ENCODE measurements around the gene SLC39A2. TPM values are rescaled to one million over a fixed set of nuclear protein-coding genes. Genes with fewer than 3 reads are reported as not detected.

The SLC39A2 gene
- total and polyA plus RNA-seq, 3 experiments from 2014 or later: 0.16 TPM; not detected in 2

DNA sequence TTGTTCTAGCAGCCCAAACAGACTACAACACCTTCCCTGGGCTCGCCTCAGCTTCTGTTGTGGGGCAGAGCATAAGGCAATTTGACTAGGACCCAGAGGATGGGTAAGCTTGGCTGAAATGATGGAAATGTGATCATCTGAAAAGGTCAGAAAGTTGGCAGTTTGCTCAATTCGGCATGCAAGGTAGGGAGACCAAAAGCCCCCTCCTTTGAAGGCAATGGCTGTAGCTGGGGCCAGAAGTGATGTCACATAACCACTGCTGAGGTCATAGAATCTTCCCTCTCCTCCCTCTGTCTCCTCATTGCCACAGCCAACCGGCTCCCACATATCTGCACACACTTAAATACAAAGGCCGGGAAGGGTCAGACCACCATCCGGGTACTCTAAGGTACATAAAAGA is 30.8 kb downstream of the SLC39A2 start, which contains the start of gene TPPP2:
TSS of gene TPPP2 (plus strand) at position 301 of the 400 bp plus-strand sequence. CDS start 365 bp downstream, outside the sequence.
- Histone ChIP-seq H3K36me3 (ENCODE audit: insufficient read depth, low read length) (no peaks in the 10 kb centered on the region), H3K27me3 (ENCODE audit: insufficient read depth, low read length, poor library complexity, severe bottlenecking) (no peaks in the 10 kb centered on the region), H3K4me1 (ENCODE audit: insufficient read depth, low read length) (no peaks in the 10 kb centered on the region), H3K9me3 (ENCODE audit: low read length) (no peaks in the 10 kb centered on the region), H3K27ac (ENCODE audit: low read depth, low read length) (no peak within 1 kb of the TSS), H3K4me3 (ENCODE audit: low read length) (no peak within 1 kb of the TSS)
- no peak for DNase-seq
- H3K4me3 Mint-ChIP-seq: no peak within 1 kb of the TSS
- no peaks in the 10 kb centered on the region for H3K9me3 Mint-ChIP-seq
- ChIA-PET CTCF (interaction anchor here (1.3 to 1.4 kb wide), 2 partner anchors 10 to 15 kb away, joined by 3 to 6 read pairs; no protein-coding TSS in a partner anchor), POLR2A (no interaction called here)
- peak within 1 kb of the TSS in 2 of 8 donors; percentile 25 to 77 for H3K27ac Mint-ChIP-seq
- peaks cover 0 to 3% of the 10 kb centered on the region in 2 donors for H3K27me3 Mint-ChIP-seq
- H3K4me1 Mint-ChIP-seq: peaks cover 0 to 3% (median 1%) of the 10 kb centered on the region in 3 donors
- peaks cover 0 to 2% (median 0%) of the 10 kb centered on the region in 3 donors for H3K36me3 Mint-ChIP-seq

DNA sequence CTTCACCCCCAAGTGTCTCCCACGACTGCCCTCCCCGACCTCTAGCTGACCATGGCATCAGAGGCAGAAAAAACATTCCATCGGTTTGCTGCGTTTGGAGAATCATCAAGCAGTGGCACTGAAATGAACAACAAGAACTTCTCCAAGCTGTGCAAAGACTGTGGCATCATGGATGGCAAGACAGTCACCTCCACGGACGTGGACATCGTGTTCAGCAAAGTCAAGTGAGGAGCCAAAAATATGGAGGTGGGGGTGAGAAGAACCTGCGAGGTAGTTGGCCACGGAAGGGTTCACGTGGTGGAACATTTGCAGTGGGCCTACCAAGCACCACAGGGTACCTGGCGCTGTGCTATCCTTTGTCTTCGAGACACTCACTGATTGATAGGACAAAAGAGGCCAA is 31.4 kb downstream of the SLC39A2 start:
- no peaks in the 10 kb centered on the region for H3K4me1 Mint-ChIP-seq
- CTCF ChIA-PET: interaction anchor here (3.9 kb wide), 1 partner anchor 74 kb away, joined by 12 read pairs; no protein-coding TSS in a partner anchor
- POLR2A ChIA-PET: no interaction called here
- no peak overlapping the region for H3K4me3 Mint-ChIP-seq
- Histone ChIP-seq H3K27ac (ENCODE audit: low read depth, low read length) (no peak overlapping the region), H3K4me1 (ENCODE audit: insufficient read depth, low read length) (no peaks in the 10 kb centered on the region), H3K36me3 (ENCODE audit: insufficient read depth, low read length) (no peaks in the 10 kb centered on the region), H3K9me3 (ENCODE audit: low read length) (no peaks in the 10 kb centered on the region), H3K4me3 (ENCODE audit: low read length) (no peak overlapping the region), H3K27me3 (ENCODE audit: insufficient read depth, low read length, poor library complexity, severe bottlenecking) (no peaks in the 10 kb centered on the region)
- DNase-seq: no peak
- no peaks in the 10 kb centered on the region for H3K9me3 Mint-ChIP-seq
- no peaks in the 10 kb centered on the region for H3K36me3 Mint-ChIP-seq
- no peak overlapping the region for H3K27ac Mint-ChIP-seq
- H3K27me3 Mint-ChIP-seq: peaks cover 0 to 3% of the 10 kb centered on the region in 2 donors

DNA sequence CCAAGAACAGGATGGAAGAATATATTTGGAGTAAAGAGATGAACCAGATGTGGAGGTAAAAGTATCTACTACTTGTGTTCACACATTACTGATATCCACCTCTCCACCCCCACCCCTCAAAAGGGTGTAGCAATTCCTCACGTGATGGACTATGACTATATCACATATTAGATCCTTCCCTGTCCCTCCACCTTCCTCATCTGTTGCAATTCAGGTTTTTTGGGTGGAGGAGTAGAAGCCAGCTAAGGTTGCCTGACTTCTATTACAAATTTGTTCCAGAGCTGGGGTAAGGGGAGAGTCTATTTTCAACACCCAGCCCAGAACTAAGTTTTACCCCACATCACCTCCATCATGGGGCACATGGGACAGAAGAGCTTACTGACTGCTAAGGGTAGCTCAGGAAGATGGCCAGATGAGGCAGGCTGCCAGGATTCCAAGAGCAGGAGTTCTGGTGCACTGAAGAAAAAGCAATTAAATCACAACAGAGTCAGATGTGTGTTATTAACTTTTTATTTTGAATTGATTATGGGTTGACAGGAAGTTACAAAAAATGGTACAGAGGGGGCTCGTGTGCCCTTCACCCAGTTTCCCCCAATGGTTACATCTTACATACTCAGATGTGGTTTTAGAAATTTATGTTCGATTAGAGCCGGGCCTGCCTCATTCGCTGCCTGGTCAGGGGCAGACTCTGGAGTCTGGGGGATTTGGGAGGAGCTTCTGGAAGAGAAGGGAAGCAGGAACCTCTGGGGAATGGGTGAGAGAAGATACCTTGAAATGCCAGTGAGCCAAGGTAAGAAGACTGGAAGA is 33.4 kb downstream of the SLC39A2 start:
- H3K4me1 Mint-ChIP-seq: no peaks in the 10 kb centered on the region
- peaks cover 0 to 2% of the 10 kb centered on the region in 2 donors for H3K27me3 Mint-ChIP-seq
- H3K9me3 Mint-ChIP-seq: no peaks in the 10 kb centered on the region
- H3K27ac ChIP-seq (ENCODE audit: low read depth, low read length): no peak overlapping the region
- H3K36me3 Mint-ChIP-seq: no peaks in the 10 kb centered on the region
- CTCF ChIA-PET: interaction anchor here (0.9 to 6.4 kb wide), 5 partner anchors 17 to 72 kb away, joined by 3 to 54 read pairs (median 6); no protein-coding TSS in a partner anchor
- H3K27me3 ChIP-seq (ENCODE audit: insufficient read depth, low read length, poor library complexity, severe bottlenecking): no peaks in the 10 kb centered on the region
- H3K4me1 ChIP-seq (ENCODE audit: insufficient read depth, low read length): no peaks in the 10 kb centered on the region
- POLR2A ChIA-PET: no interaction called here
- no peak for DNase-seq
- no peak overlapping the region for H3K4me3 ChIP-seq (ENCODE audit: low read length)
- no peak overlapping the region for H3K4me3 Mint-ChIP-seq
- no peak overlapping the region for H3K27ac Mint-ChIP-seq
- H3K9me3 ChIP-seq (ENCODE audit: low read length): no peaks in the 10 kb centered on the region
- no peaks in the 10 kb centered on the region for H3K36me3 ChIP-seq (ENCODE audit: insufficient read depth, low read length)

DNA sequence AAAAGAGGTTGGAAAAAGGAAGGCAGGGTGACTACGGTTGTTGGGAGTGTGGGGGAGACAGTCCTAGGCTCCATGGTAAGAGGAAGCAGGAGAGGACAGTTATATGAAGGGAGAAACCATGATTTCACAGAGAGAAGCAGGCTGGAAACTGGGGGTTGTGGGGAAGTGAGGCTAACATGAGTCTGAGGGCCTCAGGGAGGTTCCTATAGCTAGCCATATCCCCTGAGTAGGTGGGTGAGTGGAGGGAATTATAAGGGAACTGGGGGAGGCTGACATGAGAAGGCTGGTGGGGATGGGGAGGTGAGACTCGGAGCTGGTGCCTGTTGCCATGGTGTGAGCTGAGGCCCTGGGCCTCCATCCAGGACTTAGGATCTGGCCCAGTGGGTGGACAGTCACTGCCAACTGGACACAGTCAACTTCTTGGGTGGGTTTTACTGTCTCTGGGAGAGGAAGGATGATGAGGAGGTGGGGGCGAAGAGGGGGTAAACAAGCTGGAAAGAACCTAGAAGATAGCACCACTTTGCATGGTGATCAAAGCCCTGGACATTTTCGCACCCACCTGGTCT is 34.1 kb downstream of the SLC39A2 start:
- H3K27ac Mint-ChIP-seq: no peak overlapping the region
- Histone ChIP-seq H3K4me3 (ENCODE audit: low read length) (no peak overlapping the region), H3K36me3 (ENCODE audit: insufficient read depth, low read length) (no peaks in the 10 kb centered on the region), H3K4me1 (ENCODE audit: insufficient read depth, low read length) (no peaks in the 10 kb centered on the region), H3K9me3 (ENCODE audit: low read length) (no peaks in the 10 kb centered on the region), H3K27ac (ENCODE audit: low read depth, low read length) (no peak overlapping the region), H3K27me3 (ENCODE audit: insufficient read depth, low read length, poor library complexity, severe bottlenecking) (no peaks in the 10 kb centered on the region)
- H3K4me3 Mint-ChIP-seq: no peak overlapping the region
- DNase-seq: no peak
- H3K4me1 Mint-ChIP-seq: no peaks in the 10 kb centered on the region
- ChIA-PET POLR2A (no interaction called here), CTCF (interaction anchor here (0.9 to 6.4 kb wide), 5 partner anchors 14 to 72 kb away, joined by 3 to 54 read pairs (median 6); no protein-coding TSS in a partner anchor)
- H3K9me3 Mint-ChIP-seq: no peaks in the 10 kb centered on the region
- peaks cover 3 to 4% of the 10 kb centered on the region in 2 donors for H3K27me3 Mint-ChIP-seq
- H3K36me3 Mint-ChIP-seq: no peaks in the 10 kb centered on the region

DNA sequence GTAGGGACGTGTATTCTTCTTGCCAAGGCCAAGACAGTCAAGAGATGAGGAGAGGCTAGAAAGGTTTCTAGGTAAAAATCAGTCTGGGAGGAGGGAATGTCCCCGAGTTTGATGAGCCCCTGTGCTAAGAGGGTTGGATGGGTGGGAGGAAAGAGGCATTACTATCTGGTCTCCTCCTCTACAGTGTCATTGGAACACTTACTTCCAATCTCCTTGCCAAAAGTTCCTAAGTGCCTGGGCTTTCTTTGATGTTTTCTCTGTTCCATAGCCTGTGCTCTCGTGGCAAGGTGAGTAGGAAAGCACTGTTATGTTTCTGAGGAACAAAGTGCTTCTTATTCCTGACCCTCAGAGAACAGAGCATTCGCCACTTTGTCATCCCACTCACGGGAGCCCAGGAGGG is 35.6 kb downstream of the SLC39A2 start, which contains the start of gene RNASE13:
TSS of gene RNASE13 (minus strand) at position 101 of the 400 bp plus-strand sequence. CDS start 519 bp downstream, outside the sequence.
- no peak within 1 kb of the TSS for H3K4me3 Mint-ChIP-seq
- ChIA-PET POLR2A (no interaction called here), CTCF (interaction anchor here (2.5 to 6.4 kb wide), 2 partner anchors 20 to 58 kb away, joined by 6 to 54 read pairs; no protein-coding TSS in a partner anchor)

DNA sequence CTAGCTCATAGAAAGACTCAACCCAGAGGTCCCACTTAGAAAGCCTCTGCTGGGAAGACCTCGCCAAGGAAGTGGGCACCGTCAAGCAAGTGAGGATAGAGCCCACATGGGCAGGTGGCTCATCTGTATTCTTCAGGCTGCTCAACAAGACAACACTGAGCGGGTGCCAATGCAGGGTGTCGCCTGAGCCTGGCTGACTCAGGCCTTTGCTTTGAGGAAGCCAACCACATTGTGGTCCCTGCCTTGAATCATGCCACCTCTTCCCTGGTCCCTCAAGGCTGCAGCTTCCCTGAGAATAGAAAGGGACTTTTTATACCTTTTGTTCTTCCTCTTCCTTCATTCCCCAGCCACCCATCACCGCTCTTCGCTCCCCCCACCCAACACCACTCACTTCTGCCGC is 37.7 kb downstream of the SLC39A2 start:
- H3K36me3 ChIP-seq (ENCODE audit: insufficient read depth, low read length): no peaks in the 10 kb centered on the region
- no peak overlapping the region for H3K4me3 ChIP-seq (ENCODE audit: low read length)
- Mint-ChIP-seq H3K36me3 (no peaks in the 10 kb centered on the region), H3K27ac (no peak overlapping the region), H3K4me3 (no peak overlapping the region), H3K9me3 (no peaks in the 10 kb centered on the region), H3K27me3 (peaks cover 5 to 11% of the 10 kb centered on the region in 2 donors), H3K4me1 (no peaks in the 10 kb centered on the region)
- H3K27me3 ChIP-seq (ENCODE audit: insufficient read depth, low read length, poor library complexity, severe bottlenecking): no peaks in the 10 kb centered on the region
- H3K9me3 ChIP-seq (ENCODE audit: low read length): no peaks in the 10 kb centered on the region
- DNase-seq: no peak
- H3K4me1 ChIP-seq (ENCODE audit: insufficient read depth, low read length): no peaks in the 10 kb centered on the region
- no peak overlapping the region for H3K27ac ChIP-seq (ENCODE audit: low read depth, low read length)
- ChIA-PET CTCF (interaction anchor here (1.0 to 6.4 kb wide), 3 partner anchors 22 to 67 kb away, joined by 3 to 54 read pairs (median 8); no protein-coding TSS in a partner anchor), POLR2A (no interaction called here)

More for the DNA sequence above, 35.6 kb downstream of the SLC39A2 start, which contains the start of gene RNASE13:
- Histone ChIP-seq H3K9me3 (ENCODE audit: low read length) (no peaks in the 10 kb centered on the region), H3K36me3 (ENCODE audit: insufficient read depth, low read length) (no peaks in the 10 kb centered on the region), H3K27ac (ENCODE audit: low read depth, low read length) (no peak within 1 kb of the TSS), H3K27me3 (ENCODE audit: insufficient read depth, low read length, poor library complexity, severe bottlenecking) (no peaks in the 10 kb centered on the region), H3K4me3 (ENCODE audit: low read length) (no peak within 1 kb of the TSS), H3K4me1 (ENCODE audit: insufficient read depth, low read length) (no peaks in the 10 kb centered on the region)
- no peak for DNase-seq
- Mint-ChIP-seq H3K27ac (peak within 1 kb of the TSS in 1 of 8 donors; percentile 77), H3K27me3 (peaks cover 5 to 7% of the 10 kb centered on the region in 2 donors), H3K36me3 (no peaks in the 10 kb centered on the region), H3K9me3 (no peaks in the 10 kb centered on the region), H3K4me1 (no peaks in the 10 kb centered on the region)

DNA sequence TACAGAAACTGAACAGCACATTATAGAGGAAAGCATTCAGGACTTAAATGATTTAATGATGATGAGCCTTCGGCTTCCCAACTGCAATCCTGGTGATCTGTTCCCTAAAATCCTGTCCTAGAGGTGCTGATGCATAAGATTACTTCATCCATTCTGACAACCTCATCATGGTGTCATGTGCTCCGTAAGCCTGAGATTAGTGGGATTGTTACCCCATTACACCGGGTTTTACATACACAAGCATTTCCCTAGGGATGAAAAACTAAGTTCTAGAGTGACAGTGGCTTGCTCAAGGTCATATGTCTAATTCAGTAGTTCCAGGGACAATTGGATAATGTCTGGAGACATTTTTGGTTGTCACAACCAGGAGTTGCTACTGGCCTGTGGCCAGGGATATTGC is 38.1 kb downstream of the SLC39A2 start:
- Histone ChIP-seq H3K4me1 (ENCODE audit: insufficient read depth, low read length) (no peaks in the 10 kb centered on the region), H3K27ac (ENCODE audit: low read depth, low read length) (no peak overlapping the region), H3K4me3 (ENCODE audit: low read length) (no peak overlapping the region), H3K27me3 (ENCODE audit: insufficient read depth, low read length, poor library complexity, severe bottlenecking) (no peaks in the 10 kb centered on the region), H3K9me3 (ENCODE audit: low read length) (no peaks in the 10 kb centered on the region), H3K36me3 (ENCODE audit: insufficient read depth, low read length) (no peaks in the 10 kb centered on the region)
- ChIA-PET POLR2A (no interaction called here), CTCF (interaction anchor here (1.0 to 6.4 kb wide), 2 partner anchors 22 to 66 kb away, joined by 3 to 54 read pairs; no protein-coding TSS in a partner anchor)
- no peaks in the 10 kb centered on the region for H3K9me3 Mint-ChIP-seq
- peaks cover 5 to 16% of the 10 kb centered on the region in 2 donors for H3K27me3 Mint-ChIP-seq
- no peak for DNase-seq
- no peak overlapping the region for H3K27ac Mint-ChIP-seq
- no peaks in the 10 kb centered on the region for H3K36me3 Mint-ChIP-seq
- H3K4me1 Mint-ChIP-seq: no peaks in the 10 kb centered on the region
- H3K4me3 Mint-ChIP-seq: no peak overlapping the region

Data from CD8-positive, alpha-beta memory T cell (primary cell).